H9 (cell line): ENCODE data around the gene PLEKHF1. TPM values are rescaled to one million over a fixed set of nuclear protein-coding genes. Genes with fewer than 3 reads are reported as not detected.
A peak's percentile ranks its signal among the peaks of the same experiment; 100 is the strongest.

Experiments used
- DNase-seq: peaks from one replicate; pipeline ENCODE4 v3.0.0-alpha.2; 2017
- H2AFZ ChIP-seq: one replicate; pipeline ENCODE4 v1.6.1; 2013; ENCODE audit warnings: mild to moderate bottlenecking, low read length, control low read depth, moderate library complexity
- H2AK5ac ChIP-seq: 2 replicates; pipeline ENCODE4 v1.6.1; 2013; ENCODE audit warnings: low read length, control low read depth, mixed read lengths; ENCODE audit not compliant: insufficient read length
- H2BK120ac ChIP-seq: one replicate; pipeline ENCODE4 v1.6.1; 2013; ENCODE audit warnings: low read depth, mild to moderate bottlenecking, low read length, control low read depth, inconsistent platforms; ENCODE audit not compliant: poor library complexity, severe bottlenecking
- H2BK12ac ChIP-seq: 2 replicates; pipeline ENCODE4 v1.6.1; 2013; ENCODE audit warnings: low read length, control low read depth, mixed read lengths, low read depth; ENCODE audit not compliant: insufficient read length
- H2BK15ac ChIP-seq: 2 replicates; pipeline ENCODE4 v1.6.1; 2013; ENCODE audit warnings: low read depth, low read length, control low read depth
- H2BK20ac ChIP-seq: one replicate; pipeline ENCODE4 v1.6.1; 2013; ENCODE audit warnings: low read depth, mild to moderate bottlenecking, low read length, control low read depth, inconsistent platforms; ENCODE audit not compliant: poor library complexity, severe bottlenecking
- H2BK5ac ChIP-seq: 2 replicates; pipeline ENCODE4 v1.6.1; 2013; ENCODE audit warnings: low read length, control low read depth, mixed read lengths; ENCODE audit not compliant: insufficient read length
- H3K14ac ChIP-seq: 2 replicates; pipeline ENCODE4 v1.6.1; 2013; ENCODE audit warnings: low read length, control low read depth; ENCODE audit not compliant: insufficient read depth
- H3K18ac ChIP-seq: 2 replicates; pipeline ENCODE4 v1.6.1; 2013; ENCODE audit warnings: low read depth, mild to moderate bottlenecking, mixed read lengths, low read length, control low read depth; ENCODE audit not compliant: insufficient read length
- H3K23ac ChIP-seq: 2 replicates; pipeline ENCODE4 v1.6.1; 2013; ENCODE audit warnings: low read length, control low read depth, mixed read lengths, low read depth; ENCODE audit not compliant: insufficient read length
- H3K23me2 ChIP-seq: 2 replicates; pipeline ENCODE4 v1.6.1; 2013; ENCODE audit warnings: low read depth, mild to moderate bottlenecking, mixed read lengths, low read length, control low read depth; ENCODE audit not compliant: insufficient read length, poor library complexity, severe bottlenecking
- H3K27ac ChIP-seq: 2 replicates; pipeline ENCODE4 v1.5.1; 2013; ENCODE audit warnings: low read length, control low read depth, mixed read lengths, low read depth; ENCODE audit not compliant: insufficient read length
- H3K27me3 ChIP-seq: 2 replicates; pipeline ENCODE4 v1.6.1; 2013; ENCODE audit warnings: low read length, control low read depth, inconsistent platforms; ENCODE audit not compliant: insufficient read depth
- H3K4ac ChIP-seq: 2 replicates; pipeline ENCODE4 v1.6.1; 2013; ENCODE audit warnings: low read depth, mild to moderate bottlenecking, control low read depth, inconsistent platforms, low read length, moderate library complexity
- H3K4me1 ChIP-seq: 2 replicates; pipeline ENCODE4 v1.6.1; 2013; ENCODE audit warnings: low read length, control low read depth, inconsistent platforms; ENCODE audit not compliant: insufficient read depth
- H3K4me2 ChIP-seq: 2 replicates; pipeline ENCODE4 v1.6.1; 2013; ENCODE audit warnings: low read length, control low read depth, mixed read lengths; ENCODE audit not compliant: insufficient read length, insufficient read depth
- H3K56ac ChIP-seq: 2 replicates; pipeline ENCODE4 v1.6.1; 2013; ENCODE audit warnings: low read depth, mild to moderate bottlenecking, mixed read lengths, low read length, control low read depth; ENCODE audit not compliant: insufficient read length
- H3K79me1 ChIP-seq: 2 replicates; pipeline ENCODE4 v1.6.1; 2013; ENCODE audit warnings: low read depth, mild to moderate bottlenecking, moderate library complexity, low read length, control low read depth, inconsistent platforms; ENCODE audit not compliant: insufficient read depth, poor library complexity, severe bottlenecking
- H3K79me2 ChIP-seq: 2 replicates; pipeline ENCODE4 v1.6.1; 2013; ENCODE audit warnings: low read length, control low read depth, inconsistent platforms; ENCODE audit not compliant: insufficient read depth
- H3K9ac ChIP-seq: 2 replicates; pipeline ENCODE4 v1.6.1; 2013; ENCODE audit warnings: low read length, control low read depth, mixed read lengths; ENCODE audit not compliant: insufficient read length; ENCODE audit errors: extremely low read depth
- H3K9me3 ChIP-seq: one replicate; pipeline ENCODE4 v1.6.1; 2013; ENCODE audit warnings: low read depth, low read length, inconsistent platforms; ENCODE audit not compliant: control insufficient read depth
- H3T11ph ChIP-seq: one replicate; pipeline ENCODE4 v1.6.1; 2013; ENCODE audit warnings: mild to moderate bottlenecking, low read length, control low read depth, inconsistent platforms
- H4K20me1 ChIP-seq: one replicate; pipeline ENCODE4 v1.6.1; 2013; ENCODE audit not compliant: control insufficient read depth, insufficient read length, insufficient read depth
- H4K5ac ChIP-seq: 2 replicates; pipeline ENCODE4 v1.6.1; 2013; ENCODE audit warnings: low read depth, mild to moderate bottlenecking, mixed read lengths, low read length, control low read depth; ENCODE audit not compliant: insufficient read length
- H4K8ac ChIP-seq: replicated peaks from 2 replicates; pipeline ENCODE4 v1.6.1; 2013; ENCODE audit warnings: low read length, control low read depth, mixed read lengths, low read depth; ENCODE audit not compliant: insufficient read length
- H4K91ac ChIP-seq: 2 replicates; pipeline ENCODE4 v1.6.1; 2013; ENCODE audit warnings: low read depth, mild to moderate bottlenecking, moderate library complexity, mixed read lengths, low read length, control low read depth; ENCODE audit not compliant: insufficient read length
- H3K27ac Mint-ChIP-seq, 3 experiments: 2 replicates in 2 of 3; 3 replicates in 1 of 3; pipeline ENCODE4 v1.8.0; 2020 to 2021; ENCODE audit warnings: mixed read lengths in 3 of 3, mild to moderate bottlenecking in 1 of 3, moderate library complexity in 1 of 3
- H3K27me3 Mint-ChIP-seq: 2 replicates; pipeline ENCODE4 v1.8.0; 2021; ENCODE audit warnings: low read depth, mild to moderate bottlenecking, moderate library complexity, mixed read lengths
- H3K36me3 Mint-ChIP-seq, 3 experiments: 2 replicates in 2 of 3; 3 replicates in 1 of 3; pipeline ENCODE4 v1.8.0; 2020 to 2021; ENCODE audit warnings: low read depth in 3 of 3, mixed read lengths in 3 of 3; ENCODE audit not compliant: insufficient read depth in 1 of 3
- H3K4me1 Mint-ChIP-seq, 2 experiments: 2 replicates each; pipeline ENCODE4 v1.8.0; 2020; ENCODE audit warnings: mixed read lengths in 2 of 2
- H3K4me3 Mint-ChIP-seq, 2 experiments: 2 replicates in 1 of 2; 3 replicates in 1 of 2; pipeline ENCODE4 v1.8.0; 2020 to 2021; ENCODE audit warnings: mild to moderate bottlenecking in 2 of 2, mixed read lengths in 2 of 2, moderate library complexity in 1 of 2
- H3K9me3 Mint-ChIP-seq, 2 experiments: 2 replicates in 1 of 2; 3 replicates in 1 of 2; pipeline ENCODE4 v1.8.0; 2020; ENCODE audit warnings: mild to moderate bottlenecking in 2 of 2, mixed read lengths in 2 of 2, moderate library complexity in 1 of 2
- WGBS: extraction: QIAGEN DNeasy Blood & Tissue Kit; methylation state at CpG from one replicate; pipeline ENCODE4 v1.1.7; 2013; ENCODE audit warnings: missing lambda C conversion rate, low lambda C conversion rate, mixed read lengths; ENCODE audit not compliant: insufficient read length; ENCODE audit errors: extremely low coverage; 5-methylcytosine and 5-hydroxymethylcytosine counted together
- total RNA-seq: library from RNA; stranded (reverse); gene quantifications from 2 replicates; pipeline ENCODE4 v1.2.1, GENCODE V29; 2021
- TF ChIP-seq, protein P1 (sequence below): fragments of 200-600 bp; sonication (generic); conservative IDR thresholded peaks from 3 replicates; pipeline ENCODE4 v1.8.0; 2021; ENCODE audit warnings: antibody characterized with exemption, mild to moderate bottlenecking

Gene PLEKHF1
- total RNA-seq, 1 experiment from 2014 or later: 4.9 TPM

DNA sequence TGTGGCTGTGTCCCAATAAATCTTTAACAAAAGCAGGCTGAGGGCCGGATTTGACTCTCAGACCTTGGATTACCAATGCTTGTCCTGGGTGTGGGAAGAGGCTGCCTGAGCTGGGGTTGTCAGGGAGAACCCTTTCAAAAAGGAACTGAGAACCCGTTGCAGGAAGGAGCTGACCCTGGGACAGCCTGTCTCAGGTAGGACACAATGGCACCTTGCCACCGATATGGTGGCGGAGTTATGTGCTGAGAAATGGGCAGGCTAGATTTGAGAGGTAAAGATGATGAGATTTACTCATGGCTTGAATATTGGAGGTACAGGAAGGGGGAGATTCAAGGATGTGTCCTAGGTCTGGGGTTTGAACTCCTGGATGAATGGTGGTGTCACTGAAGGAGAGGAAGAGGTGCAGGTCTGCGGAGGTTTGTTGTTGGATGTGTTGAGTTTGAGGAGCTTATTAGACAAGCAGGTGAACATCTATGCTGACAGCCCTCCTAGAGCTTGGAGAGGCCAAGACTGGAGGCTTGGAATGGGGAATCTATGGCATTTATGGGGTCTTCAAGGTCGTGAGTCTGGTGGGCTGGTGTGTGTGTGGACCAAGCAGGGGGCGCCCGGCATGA, 7.2 kb downstream of the PLEKHF1 start:
- H4K8ac ChIP-seq: no peak overlapping the region
- no CpG with 5 or more reads among the region's 8 CpGs for WGBS
- H4K91ac ChIP-seq: no peak overlapping the region
- Mint-ChIP-seq H3K27me3 (peaks cover 1% of the 10 kb centered on the region), H3K27ac (peak overlapping the region in 1 of 3 experiments; percentile 51; a peak in 3 of 7 replicates), H3K9me3 (no peaks in the 10 kb centered on the region), H3K4me1 (peaks cover 2 to 7% of the 10 kb centered on the region in 2 experiments; a peak in 3 of 4 replicates), H3K36me3 (peaks cover 0 to 12% (median 4%) of the 10 kb centered on the region in 3 experiments; a peak in 5 of 7 replicates), H3K4me3 (peak overlapping the region in 1 of 2 experiments; percentile 48; a peak in 2 of 5 replicates)
- H3K23ac ChIP-seq: no peak overlapping the region
- no peak overlapping the region for H3K4ac ChIP-seq
- no peaks in the 10 kb centered on the region for H4K20me1 ChIP-seq
- H2BK20ac ChIP-seq: no peak overlapping the region
- no peak overlapping the region for H3K56ac ChIP-seq
- H3K18ac ChIP-seq: no peak overlapping the region
- H3K79me2 ChIP-seq: peaks cover 2% of the 10 kb centered on the region; the same call in 1 of the 2 replicates
- H2AFZ ChIP-seq: no peak overlapping the region
- H3T11ph ChIP-seq: no peak overlapping the region
- H3K27ac ChIP-seq: no peak overlapping the region
- no peaks in the 10 kb centered on the region for H3K9me3 ChIP-seq
- H4K5ac ChIP-seq: no peak overlapping the region
- H2AK5ac ChIP-seq: no peak overlapping the region
- no peak overlapping the region for H3K9ac ChIP-seq
- no peak overlapping the region for H3K4me2 ChIP-seq
- no peak overlapping the region for H3K14ac ChIP-seq
- H2BK120ac ChIP-seq: no peak overlapping the region
- H3K4me1 ChIP-seq: peaks cover 2% of the 10 kb centered on the region; the same call in 1 of the 2 replicates
- H2BK15ac ChIP-seq: no peak overlapping the region
- H3K27me3 ChIP-seq: no peaks in the 10 kb centered on the region
- TF ChIP-seq, protein P1, sequence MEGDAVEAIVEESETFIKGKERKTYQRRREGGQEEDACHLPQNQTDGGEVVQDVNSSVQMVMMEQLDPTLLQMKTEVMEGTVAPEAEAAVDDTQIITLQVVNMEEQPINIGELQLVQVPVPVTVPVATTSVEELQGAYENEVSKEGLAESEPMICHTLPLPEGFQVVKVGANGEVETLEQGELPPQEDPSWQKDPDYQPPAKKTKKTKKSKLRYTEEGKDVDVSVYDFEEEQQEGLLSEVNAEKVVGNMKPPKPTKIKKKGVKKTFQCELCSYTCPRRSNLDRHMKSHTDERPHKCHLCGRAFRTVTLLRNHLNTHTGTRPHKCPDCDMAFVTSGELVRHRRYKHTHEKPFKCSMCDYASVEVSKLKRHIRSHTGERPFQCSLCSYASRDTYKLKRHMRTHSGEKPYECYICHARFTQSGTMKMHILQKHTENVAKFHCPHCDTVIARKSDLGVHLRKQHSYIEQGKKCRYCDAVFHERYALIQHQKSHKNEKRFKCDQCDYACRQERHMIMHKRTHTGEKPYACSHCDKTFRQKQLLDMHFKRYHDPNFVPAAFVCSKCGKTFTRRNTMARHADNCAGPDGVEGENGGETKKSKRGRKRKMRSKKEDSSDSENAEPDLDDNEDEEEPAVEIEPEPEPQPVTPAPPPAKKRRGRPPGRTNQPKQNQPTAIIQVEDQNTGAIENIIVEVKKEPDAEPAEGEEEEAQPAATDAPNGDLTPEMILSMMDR: no peak
- no peak overlapping the region for H2BK5ac ChIP-seq
- DNase-seq: no peak
- no peak overlapping the region for H2BK12ac ChIP-seq
- H3K23me2 ChIP-seq: no peaks in the 10 kb centered on the region
- peaks cover 3% of the 10 kb centered on the region for H3K79me1 ChIP-seq
